ENCODE results near the gene NFYC. TPM values are rescaled to one million over a fixed set of nuclear protein-coding genes. Genes with fewer than 3 reads are reported as not detected.

Gene NFYC
- total RNA-seq, 1 experiment from 2014 or later: 63.3 TPM

GRCh38 chr1:40648200-40648599 lies 43.3 kb upstream of the NFYC start:
- ATAC-seq: no peak
- CTCF ChIA-PET: interaction anchor here (1.3 to 1.6 kb wide), 2 partner anchors 21 to 23 kb away, joined by 3 read pairs; no protein-coding TSS in a partner anchor
- H3K79me2 ChIP-seq (ENCODE audit: insufficient read depth, low read length): no peaks in the 10 kb centered on the region
- no peaks in the 10 kb centered on the region for H3K9me2 ChIP-seq (ENCODE audit: insufficient read depth)
- RAD21 ChIA-PET (ENCODE audit: low non-redundant PET in 1 of 2, low total read pairs in 2 of 2, uncharacterized antibody in 2 of 2, unreplicated experiment in 2 of 2): no interaction called here
- no peaks in the 10 kb centered on the region for H3K9me3 ChIP-seq (ENCODE audit: control insufficient read depth in 1 of 2, insufficient read depth in 1 of 2, low read depth in 1 of 2, low read length in 2 of 2)
- H3K9ac ChIP-seq (ENCODE audit: low read length): no peak overlapping the region
- no peak for TF ChIP-seq MAX (IDR thresholded peaks at IDR 0.05)
- no peak for TF ChIP-seq TCF7L2 (IDR thresholded peaks at IDR 0.05; ENCODE audit: borderline replicate concordance, extremely low read depth, insufficient read depth, insufficient read length)
- no peak for TF ChIP-seq ZNF274 (IDR thresholded peaks at IDR 0.05; ENCODE audit: low read depth, low read length)
- TF ChIP-seq ATF3 (IDR thresholded peaks at IDR 0.05): no peak
- TF ChIP-seq ZBTB33 (IDR thresholded peaks at IDR 0.05; ENCODE audit: extremely low read depth, insufficient replicate concordance, low read length): no peak
- TF ChIP-seq FOSL1 (IDR thresholded peaks at IDR 0.05; ENCODE audit: low read depth): no peak
- no peak for TF ChIP-seq EGR1 (IDR thresholded peaks at IDR 0.05; ENCODE audit: low read depth)
- TF ChIP-seq ELF1 (IDR thresholded peaks at IDR 0.05; ENCODE audit: borderline replicate concordance, low read depth): no peak
- TF ChIP-seq EZH2 (IDR thresholded peaks at IDR 0.05): no peak
- no peak for TF ChIP-seq SP1 (IDR thresholded peaks at IDR 0.05; ENCODE audit: low read depth)
- no peak for TF ChIP-seq REST (IDR thresholded peaks at IDR 0.05; ENCODE audit: low read depth)
- no peak for TF ChIP-seq EZH2phosphoT487 (IDR thresholded peaks at IDR 0.05; ENCODE audit: borderline replicate concordance)
- no peak for TF ChIP-seq SIN3A (IDR thresholded peaks at IDR 0.05; ENCODE audit: low read depth)
- no peak for TF ChIP-seq CEBPB (IDR thresholded peaks at IDR 0.05; ENCODE audit: low read depth)
- H4K20me1 ChIP-seq (ENCODE audit: insufficient read depth): no peaks in the 10 kb centered on the region
- no peak for DNase-seq (ENCODE audit: low read depth, low spot score)
- BruUV-seq (replicated peaks): no TSS peak
- POLR2A ChIA-PET: no interaction called here
- H3K27me3 ChIP-seq (ENCODE audit: insufficient read depth, low read length): no peaks in the 10 kb centered on the region
- H3K4me3 ChIP-seq (replicated peaks in 1 of 2; ENCODE audit: low read depth in 1 of 2, low read length in 2 of 2): no peak overlapping the region
- H3K27ac ChIP-seq (ENCODE audit: low read depth, low read length): no peak overlapping the region
- peaks cover 13 to 58% of the 10 kb centered on the region in 2 experiments for H3K4me1 ChIP-seq (ENCODE audit: control insufficient read depth in 1 of 2, insufficient read depth in 2 of 2, low read length in 2 of 2)
- intact Hi-C loops (cut with micrococcal nuclease): no loop called here
- no peaks in the 10 kb centered on the region for H3K36me3 ChIP-seq (ENCODE audit: control insufficient read depth in 1 of 2, insufficient read depth in 2 of 2, low read length in 2 of 2)
- no peak overlapping the region for H2AFZ ChIP-seq (ENCODE audit: low read depth, low read length, poor library complexity, severe bottlenecking)
- H3K4me2 ChIP-seq (ENCODE audit: low read length): no peak overlapping the region
